PFSK-1 (cell line): ENCODE measurements around the gene GTPBP6.

Source experiments
- POLR2AphosphoS5 ChIP-seq: IDR thresholded peaks from 2 replicates; pipeline ENCODE4 v1.6.1; 2012; ENCODE audit warnings: low read depth, mild to moderate bottlenecking, control low read depth, low read length, moderate library complexity
- SIN3A ChIP-seq: IDR thresholded peaks from 2 replicates; pipeline ENCODE4 v1.6.1; 2012; ENCODE audit warnings: mild to moderate bottlenecking, low read length, moderate library complexity, borderline replicate concordance; ENCODE audit not compliant: insufficient read depth
- TAF1 ChIP-seq: IDR thresholded peaks from 2 replicates; pipeline ENCODE4 v1.6.1; 2012; ENCODE audit warnings: low read length, control low read depth, borderline replicate concordance; ENCODE audit not compliant: insufficient read depth
- TF ChIP-seq, protein P1 (sequence below), 2 experiments: IDR thresholded peaks; 2 replicates each; pipeline versions ENCODE4 v1.6.1 to v1.8.0; 2011 to 2012; ENCODE audit warnings: low read depth in 2 of 2, low read length in 2 of 2, control low read depth in 1 of 2, inconsistent platforms in 1 of 2, mild to moderate bottlenecking in 1 of 2, moderate library complexity in 1 of 2; ENCODE audit not compliant: insufficient read depth in 1 of 2

DNA sequence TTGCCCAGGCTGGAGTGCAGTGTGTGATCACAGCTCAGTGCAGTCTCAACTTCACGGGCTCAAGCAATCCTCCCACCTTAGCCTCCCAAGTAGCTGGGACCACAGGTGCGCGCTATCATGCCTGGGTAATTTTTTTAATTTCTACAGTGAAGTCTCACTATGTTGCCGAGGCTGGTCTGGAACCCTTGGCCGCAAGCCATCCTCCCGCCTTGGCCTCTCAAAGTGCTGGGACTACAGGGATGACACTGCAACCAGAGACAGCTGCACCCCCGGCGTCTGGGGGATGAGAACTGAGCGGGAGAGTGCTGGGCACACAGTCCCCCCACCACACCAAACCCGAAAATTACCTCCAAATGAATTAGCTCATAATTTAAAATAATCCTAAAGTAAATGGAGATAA lies 33.1 kb upstream of the GTPBP6 start:
- TF ChIP-seq, protein P1, sequence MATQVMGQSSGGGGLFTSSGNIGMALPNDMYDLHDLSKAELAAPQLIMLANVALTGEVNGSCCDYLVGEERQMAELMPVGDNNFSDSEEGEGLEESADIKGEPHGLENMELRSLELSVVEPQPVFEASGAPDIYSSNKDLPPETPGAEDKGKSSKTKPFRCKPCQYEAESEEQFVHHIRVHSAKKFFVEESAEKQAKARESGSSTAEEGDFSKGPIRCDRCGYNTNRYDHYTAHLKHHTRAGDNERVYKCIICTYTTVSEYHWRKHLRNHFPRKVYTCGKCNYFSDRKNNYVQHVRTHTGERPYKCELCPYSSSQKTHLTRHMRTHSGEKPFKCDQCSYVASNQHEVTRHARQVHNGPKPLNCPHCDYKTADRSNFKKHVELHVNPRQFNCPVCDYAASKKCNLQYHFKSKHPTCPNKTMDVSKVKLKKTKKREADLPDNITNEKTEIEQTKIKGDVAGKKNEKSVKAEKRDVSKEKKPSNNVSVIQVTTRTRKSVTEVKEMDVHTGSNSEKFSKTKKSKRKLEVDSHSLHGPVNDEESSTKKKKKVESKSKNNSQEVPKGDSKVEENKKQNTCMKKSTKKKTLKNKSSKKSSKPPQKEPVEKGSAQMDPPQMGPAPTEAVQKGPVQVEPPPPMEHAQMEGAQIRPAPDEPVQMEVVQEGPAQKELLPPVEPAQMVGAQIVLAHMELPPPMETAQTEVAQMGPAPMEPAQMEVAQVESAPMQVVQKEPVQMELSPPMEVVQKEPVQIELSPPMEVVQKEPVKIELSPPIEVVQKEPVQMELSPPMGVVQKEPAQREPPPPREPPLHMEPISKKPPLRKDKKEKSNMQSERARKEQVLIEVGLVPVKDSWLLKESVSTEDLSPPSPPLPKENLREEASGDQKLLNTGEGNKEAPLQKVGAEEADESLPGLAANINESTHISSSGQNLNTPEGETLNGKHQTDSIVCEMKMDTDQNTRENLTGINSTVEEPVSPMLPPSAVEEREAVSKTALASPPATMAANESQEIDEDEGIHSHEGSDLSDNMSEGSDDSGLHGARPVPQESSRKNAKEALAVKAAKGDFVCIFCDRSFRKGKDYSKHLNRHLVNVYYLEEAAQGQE (IDR thresholded peaks at IDR 0.05; ENCODE audit: insufficient read depth in 1 of 2, low read depth in 2 of 2, low read length in 2 of 2) = no peak
- TF ChIP-seq SIN3A = no peak
- no peak for TF ChIP-seq POLR2AphosphoS5
- TF ChIP-seq TAF1 = no peak
